ENCODE data around the gene NAA10.

DNA sequence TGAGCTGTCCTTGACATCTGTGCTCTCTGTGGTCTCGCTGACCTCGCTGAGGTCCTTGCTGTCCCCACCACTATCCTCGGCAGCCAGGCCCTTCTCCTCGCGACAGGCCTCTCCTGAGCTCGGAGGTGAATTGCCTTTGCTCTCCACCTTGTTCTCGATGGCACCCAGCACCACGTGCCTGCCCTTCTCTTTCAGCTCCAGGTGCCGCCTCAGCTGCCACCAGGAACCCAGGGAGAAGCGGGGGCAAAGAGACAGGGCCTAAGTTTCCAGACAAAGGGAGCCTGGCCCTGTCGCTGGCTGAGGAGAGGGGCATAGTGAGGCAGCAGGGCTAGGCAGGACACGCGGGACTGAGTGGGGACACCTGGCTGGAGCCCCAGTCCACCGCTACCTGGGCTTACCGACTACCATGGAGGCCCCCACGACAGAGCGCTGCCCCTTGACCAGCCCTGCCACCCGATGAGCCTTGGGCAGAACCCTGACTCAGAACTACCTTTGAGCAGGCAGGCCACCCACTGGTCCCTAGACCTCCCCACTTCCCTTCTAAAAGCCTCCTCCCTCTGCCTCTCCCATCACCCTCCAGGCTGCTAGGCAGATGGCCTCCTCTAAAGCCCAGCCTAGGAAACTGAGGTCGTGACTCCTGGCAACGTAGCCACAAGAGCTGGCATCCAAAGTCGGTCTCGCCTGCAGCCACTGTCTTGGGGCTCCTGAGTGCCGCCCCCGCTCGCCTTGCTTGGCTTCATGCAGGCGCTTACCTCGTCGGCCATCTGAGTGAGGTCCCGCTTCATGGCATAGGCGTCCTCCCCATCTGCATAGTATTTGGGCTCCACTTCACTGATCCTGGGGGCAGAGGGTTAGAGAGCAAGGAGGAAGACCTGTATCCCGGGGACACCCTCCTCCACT, 4.6 kb downstream of the NAA10 start:
- TF ChIP-seq POLR2AphosphoS5 (IDR thresholded peaks at IDR 0.05): no peak
- TF ChIP-seq EP300 (IDR thresholded peaks at IDR 0.05): no peak
- TF ChIP-seq, protein P1, sequence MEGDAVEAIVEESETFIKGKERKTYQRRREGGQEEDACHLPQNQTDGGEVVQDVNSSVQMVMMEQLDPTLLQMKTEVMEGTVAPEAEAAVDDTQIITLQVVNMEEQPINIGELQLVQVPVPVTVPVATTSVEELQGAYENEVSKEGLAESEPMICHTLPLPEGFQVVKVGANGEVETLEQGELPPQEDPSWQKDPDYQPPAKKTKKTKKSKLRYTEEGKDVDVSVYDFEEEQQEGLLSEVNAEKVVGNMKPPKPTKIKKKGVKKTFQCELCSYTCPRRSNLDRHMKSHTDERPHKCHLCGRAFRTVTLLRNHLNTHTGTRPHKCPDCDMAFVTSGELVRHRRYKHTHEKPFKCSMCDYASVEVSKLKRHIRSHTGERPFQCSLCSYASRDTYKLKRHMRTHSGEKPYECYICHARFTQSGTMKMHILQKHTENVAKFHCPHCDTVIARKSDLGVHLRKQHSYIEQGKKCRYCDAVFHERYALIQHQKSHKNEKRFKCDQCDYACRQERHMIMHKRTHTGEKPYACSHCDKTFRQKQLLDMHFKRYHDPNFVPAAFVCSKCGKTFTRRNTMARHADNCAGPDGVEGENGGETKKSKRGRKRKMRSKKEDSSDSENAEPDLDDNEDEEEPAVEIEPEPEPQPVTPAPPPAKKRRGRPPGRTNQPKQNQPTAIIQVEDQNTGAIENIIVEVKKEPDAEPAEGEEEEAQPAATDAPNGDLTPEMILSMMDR (IDR thresholded peaks at IDR 0.05): no peak
